ENCODE results near the gene PNMT.

The PNMT gene

DNA sequence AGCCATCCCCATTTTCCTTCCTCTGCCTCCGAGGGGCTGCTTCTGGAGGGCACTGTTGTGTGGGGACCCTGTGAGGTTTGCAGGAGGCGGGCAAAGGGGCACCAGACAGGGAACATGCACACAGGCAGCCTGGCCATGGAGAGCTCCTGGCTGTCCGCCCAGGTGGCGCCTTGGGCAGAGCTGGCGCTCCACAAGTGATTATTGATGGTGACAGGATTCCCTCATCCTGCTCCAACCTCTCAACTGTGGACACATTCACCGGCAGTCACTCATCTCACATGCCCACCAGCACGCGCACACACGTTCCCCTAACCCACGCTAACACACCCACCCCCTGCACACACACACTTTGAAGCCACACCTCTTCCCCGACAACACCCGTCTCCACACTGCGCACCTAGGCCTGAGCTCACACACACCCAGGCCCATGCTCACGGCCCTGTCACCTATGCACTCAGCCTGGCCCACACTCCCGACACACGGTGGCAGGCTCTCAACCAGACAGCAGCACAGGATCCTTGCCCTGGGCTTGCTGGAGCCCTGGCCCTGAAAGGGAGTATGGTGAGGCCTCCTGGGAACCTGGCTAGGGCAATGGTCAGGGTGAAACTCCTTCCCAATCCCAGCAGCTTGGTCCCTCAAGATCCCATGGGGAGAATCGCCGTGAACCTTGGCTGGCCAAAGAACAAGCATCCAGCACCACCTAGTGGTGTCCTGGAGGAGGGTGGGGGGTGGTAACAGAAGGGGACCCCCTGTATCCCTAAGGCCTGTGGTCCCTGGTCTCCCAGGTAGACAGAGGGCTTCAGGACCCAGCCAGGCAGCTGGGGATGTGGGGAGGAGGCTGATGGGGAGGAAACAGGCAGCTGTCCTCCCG, 3.6 kb downstream of the PNMT start:
- DNase-seq = no peak

DNA sequence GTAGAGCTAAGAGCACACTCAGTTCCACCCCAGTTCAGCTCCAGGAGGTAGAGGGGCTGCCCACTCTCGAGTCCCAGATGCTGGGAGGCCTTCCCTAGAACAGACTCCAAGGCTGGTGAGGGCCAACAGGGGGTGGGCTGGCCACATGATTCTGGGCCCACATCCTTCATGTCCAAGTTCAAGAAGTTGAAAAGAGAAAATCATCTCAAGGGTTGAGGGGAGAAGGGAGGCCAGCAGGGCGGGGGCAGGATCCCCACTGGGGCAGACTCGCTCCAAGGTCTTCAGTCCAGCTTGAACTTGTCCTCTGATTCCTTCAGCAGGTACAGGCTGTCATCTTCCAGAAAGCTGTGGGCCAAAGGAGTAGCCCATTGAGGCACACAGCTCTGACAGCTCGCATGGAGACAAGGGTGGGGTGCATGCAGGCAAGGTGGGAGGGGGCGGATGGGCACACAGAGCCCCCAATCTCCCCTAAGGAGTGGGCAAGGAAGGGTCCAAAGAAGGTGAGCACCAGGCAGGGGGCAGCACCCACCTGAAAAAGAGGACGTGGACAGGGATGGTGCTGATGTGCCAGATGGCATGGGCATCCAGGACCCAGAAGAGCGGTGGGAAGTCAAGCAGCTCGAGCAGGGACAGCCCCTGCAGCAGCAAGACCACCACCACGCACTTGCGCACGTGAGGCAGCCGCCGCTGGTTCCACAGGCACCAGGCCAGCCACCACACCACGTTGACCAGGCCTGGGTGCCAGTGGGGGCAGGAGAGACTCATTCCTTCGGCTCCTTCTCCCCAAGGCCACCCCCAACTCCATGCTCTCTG, 4.5 kb downstream of the PNMT start:
- DNase-seq = no peak

DNA sequence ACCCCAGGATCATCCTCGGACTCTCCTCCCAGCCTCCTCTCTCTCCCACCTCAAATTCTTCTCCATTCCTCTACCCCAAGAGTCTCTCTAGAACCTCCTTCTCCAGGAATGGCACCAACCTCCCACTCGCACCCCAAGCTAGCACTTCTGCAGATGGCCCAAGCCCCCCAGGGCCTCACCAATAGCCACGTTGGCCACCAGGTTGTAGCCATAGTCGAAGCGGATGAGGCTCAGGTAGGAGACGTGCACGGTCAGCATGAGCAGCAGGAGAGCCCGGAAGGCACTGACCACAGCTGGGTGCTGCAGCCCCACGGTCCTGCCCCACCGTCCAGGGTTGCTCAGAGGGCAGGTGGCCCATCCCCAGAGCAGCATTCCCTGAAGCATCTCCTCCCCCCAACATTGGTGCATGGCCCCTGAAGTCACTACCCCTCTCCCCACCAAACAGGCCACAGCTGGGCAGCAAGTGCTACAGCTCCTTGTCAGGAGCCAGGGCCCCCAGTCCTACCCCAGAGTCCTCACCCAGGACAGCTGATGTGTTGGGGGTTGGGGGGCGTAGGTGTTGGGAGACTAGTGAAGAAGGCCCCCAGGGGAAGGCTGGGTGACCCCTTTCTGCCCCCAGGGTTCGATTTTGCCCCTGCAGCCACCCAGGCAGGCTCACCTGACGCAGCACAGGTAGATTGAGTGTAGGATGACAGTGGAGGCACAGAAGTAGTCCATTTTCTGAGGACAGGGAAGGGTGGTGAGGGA, 5.3 kb downstream of the PNMT start:
- no peak for DNase-seq

DNA sequence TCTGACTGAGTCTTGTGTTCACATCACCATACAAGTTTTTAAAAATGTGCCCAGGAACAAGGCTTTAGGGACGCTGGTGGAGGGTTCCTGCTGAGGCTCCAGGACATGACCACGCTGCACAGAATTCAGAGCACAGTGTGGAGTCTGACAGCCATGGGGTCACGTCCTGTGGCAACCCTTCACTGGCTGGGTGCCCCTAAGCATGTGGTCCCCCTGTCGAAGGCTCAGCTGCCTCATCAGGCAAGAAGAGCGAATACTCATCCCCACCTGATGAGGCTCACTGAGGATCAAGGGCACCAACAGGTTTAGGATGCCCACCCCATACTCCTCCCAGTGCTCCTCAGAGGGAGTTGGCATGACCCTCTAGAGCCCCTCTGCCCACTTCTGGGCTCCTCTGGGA, 5.9 kb downstream of the PNMT start:
- DNase-seq = no peak

DNA sequence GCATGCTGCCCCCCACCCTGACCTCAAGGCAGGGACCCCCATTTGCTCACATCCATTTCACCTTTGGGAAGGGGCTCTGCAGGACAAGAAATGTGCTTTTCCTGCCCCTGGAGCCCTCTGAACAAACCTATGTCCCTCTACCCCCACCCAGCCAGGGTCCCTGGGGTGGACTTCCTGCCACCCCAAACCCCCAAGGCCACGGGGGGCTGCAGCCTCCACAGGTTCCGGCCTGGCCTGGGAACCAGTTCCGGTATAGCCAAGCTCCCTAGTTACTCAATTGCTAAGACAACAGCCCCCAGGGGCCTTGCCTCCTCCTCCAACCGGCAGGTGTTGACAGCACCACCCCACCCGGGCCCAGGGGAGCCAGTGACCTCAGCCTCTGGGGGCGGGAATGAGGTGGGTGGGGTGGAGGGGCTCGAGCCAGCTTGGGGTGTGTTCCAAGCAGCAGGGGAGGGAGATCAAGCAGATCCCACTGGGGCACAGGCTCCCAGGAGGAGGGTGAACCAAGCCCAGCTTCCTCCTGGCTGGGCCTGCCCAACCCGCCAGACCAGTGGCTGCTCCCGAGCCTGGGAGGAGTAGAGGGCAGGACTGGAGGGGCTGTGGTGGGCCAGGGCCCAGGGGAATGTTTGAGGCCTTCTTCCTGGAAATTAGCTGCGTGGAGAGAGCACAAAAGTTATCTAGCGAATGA, 6.6 kb downstream of the PNMT start:
- no peak for DNase-seq

DNA sequence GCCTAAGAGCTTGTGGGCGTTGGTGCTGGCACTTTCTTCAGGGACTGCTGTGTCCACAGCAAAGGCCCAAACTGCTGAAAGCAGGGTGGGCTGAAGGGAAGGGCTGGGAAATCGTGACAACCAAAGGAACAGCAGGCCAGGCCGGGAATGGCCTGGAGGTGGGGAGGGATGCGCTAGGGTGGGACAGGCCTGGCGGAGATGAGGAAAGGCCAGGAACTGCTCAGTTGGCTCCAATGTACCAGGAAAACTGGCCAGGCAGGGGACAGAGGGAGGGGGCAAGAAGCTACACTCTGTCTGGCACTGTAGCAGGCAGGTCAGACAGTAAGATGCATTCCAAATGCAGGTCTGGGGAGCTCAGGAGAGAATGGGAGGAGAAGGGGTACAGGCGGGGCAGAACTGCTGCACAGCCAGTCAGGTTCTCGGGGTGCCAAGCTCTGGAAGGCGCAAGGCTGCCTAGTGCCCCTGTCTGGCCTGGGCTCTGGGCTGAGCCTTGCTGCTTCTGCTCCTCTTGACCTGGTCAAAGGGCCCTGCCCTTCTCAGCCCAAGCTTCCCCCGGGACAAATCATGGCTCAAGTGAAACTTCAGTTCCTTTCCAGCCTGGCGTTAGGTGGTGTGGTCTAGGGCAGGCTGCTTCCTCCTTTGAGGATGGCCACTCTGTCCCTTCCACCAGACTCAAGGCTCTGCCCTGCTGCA, 7.3 kb downstream of the PNMT start:
- DNase-seq = no peak

DNA sequence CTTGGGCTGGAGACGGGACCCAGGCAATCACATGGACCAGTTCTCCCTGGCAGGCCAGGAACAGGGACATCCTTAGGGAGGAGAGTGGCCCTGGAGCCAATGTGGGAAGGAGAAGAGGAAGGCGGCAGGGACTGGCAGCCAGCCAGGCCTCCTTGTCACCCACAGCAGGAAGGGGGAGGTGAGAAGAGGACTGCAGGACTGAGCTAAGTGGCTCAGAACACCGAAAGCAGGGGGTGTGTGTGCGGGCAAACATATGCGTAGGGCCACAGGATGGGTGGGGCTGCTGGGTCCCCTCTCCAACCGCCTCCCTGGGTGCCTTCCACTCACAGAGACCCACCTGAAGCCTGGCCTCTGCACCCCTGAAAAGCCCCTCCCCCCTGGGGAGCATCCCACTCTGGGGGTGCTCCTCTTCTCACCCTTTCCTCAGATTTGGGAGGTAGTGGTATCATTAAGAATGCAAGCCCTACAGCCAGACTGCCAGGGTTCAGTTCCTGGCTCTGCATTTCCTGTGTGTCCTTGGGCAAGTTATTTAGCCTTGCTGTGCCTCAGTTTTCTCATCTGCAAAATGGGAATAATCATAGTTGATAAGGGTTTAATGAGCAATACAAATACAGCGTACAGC, 8.1 kb downstream of the PNMT start:
- peak in 4 of 6 experiments; percentile 37 to 69 (median 58) for DNase-seq

DNA sequence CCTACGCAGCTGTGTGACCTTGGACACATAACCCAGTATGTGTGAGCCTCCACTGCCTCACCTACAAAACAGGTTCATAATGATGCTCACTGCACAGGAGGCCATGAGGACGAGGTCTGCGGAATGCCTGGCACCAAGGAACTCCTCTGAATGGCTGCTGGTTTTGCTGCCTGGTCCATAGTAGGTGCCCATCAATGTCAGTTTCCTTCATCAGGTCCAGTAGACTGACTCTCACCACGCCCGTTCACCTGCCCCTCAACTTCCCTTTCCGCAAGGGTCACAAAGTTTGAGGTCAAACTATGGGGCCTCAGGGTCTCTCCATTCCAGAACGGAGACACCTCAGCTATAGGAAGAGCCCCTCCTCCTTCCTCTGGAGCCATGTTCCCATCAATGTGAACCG, 8.8 kb downstream of the PNMT start:
- DNase-seq = no peak

DNA sequence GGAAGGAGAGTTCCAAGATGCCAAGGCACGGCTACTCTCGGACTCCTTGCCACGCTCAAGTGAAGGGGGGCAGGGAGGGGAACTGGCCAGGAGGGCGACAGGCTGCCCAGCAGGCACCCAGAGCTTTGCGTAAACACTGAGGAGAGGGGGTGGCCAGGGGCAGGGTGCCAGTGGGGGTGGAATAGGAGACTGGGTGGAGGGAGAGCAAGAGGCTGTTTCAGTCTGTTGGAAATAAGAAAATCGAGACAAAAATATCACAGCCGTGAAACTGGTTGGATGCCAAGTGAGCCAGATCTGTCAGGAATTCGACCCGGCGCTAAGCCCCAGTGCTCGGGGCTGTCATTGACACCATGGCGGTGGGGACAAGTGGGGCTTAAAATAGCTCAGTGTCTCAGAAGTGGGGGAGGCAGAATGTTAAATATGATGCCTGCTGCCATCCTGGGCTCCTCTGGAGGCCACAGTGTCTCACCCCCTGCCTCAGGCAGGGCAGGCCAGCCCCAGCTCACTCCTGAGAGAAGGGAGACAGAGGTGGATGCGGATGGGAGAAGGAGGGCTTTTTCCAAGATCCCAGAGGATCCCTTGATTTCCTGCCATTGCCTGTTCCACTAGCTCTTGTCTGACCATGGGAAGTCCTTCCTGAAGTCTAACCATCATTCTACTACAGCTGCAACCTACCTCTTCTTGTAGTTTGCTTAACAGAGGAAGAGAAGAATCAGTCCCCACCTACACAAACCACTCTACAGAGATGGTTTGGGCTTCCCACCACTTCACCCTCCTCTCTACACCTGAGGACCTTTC, 9.5 kb downstream of the PNMT start:
- DNase-seq = no peak

DNA sequence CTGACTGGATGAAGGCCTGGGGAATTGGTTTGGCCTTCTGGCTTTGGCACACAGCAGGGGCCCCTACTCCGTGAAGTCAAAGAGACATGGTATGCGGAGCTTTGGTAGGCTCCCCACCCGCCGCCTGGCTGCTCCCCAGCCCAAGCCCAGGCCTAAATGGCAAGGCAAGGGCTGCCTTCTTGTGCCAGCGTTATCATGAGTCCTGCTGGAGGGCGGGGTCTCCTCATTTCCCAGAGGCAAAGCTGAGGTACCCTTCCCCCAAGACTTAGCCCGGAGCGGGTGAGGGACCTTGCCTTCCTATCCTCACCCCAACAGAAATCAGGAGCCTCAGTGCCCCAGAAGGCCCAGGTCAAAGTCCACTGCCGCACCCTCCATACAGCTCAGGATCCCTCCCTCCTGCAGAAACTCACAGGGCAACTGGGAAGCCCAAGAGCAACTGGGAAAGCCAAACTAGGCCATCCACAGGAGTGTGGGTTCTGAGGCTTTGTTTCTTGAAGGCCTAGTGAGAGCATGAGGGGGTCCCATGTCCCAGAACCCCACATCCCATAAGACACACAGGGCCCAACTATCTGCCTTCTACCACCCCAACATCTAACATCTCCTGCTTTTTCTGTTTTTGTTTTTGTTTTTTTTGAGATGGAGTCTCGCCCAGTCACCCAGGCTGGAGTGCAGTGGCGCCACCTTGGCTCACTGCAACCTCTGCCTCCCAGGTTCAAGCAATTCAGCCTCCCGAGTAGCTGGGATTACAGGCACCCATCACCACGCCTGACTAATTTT, 10.3 kb downstream of the PNMT start:
- DNase-seq = no peak

DNA sequence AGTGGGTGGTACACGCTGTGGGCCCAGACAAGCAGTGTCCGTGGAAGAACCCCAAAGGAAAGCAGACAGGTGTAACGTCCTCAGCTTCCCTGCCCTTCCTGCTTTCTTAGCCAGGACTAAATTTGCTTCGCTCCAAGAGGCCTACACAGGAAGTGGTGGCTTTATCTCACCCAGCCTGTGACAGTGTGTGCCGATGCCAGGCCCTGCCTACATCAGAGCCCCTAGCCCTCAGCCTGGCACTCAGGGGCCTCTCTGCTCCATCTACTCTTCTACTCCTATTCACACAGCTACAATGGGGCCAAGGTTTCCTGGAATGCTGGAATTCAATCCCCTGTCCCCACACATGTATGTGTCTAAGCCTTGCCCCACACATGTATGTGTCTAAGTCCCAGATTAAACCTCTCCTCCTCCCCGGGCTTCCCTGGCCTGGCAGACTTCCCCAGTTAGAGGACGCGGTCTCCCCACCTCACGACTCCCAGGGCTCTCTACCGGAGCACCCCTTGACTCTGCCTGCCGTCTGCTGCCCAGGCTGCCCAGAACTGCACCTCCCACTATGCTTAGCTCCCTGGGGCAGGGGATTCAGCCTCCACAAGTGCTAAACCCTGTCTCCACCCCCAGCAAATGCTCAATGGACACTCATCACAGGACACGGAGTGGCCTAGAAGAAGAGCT, 11.4 kb downstream of the PNMT start:
- peak in 5 of 6 experiments; percentile 6 to 66 (median 40) for DNase-seq

DNA sequence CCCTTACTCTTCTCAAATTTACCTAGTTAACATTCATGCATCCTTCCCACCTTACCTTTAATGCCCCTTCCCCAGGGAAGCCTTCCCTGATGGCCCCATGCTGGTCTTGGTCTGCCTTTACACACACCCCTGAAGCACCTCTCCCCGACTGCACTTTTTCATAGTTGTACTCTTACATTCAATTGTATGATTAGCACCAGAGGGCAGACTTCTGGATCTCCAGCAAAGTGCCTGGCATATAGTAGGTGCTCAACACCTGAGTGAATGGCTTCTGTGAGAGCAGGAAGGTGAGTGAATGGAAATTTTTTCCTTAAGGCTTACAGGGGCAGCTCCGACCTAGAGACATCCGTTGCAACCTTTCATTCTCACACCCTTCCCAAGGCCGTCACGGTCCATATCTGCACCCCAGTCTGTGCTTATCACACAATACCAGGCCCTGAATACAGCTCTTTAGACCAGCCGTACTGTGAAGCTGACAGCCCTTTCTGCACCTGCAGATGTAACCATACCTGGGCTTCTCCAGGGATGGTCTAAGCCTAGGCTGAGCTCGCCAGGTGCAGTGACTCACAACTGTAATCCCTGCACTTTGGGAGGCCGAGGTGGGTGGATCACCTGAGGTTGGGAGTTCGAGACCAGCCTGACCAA, 15.2 kb downstream of the PNMT start:
- DNase-seq = no peak

DNA sequence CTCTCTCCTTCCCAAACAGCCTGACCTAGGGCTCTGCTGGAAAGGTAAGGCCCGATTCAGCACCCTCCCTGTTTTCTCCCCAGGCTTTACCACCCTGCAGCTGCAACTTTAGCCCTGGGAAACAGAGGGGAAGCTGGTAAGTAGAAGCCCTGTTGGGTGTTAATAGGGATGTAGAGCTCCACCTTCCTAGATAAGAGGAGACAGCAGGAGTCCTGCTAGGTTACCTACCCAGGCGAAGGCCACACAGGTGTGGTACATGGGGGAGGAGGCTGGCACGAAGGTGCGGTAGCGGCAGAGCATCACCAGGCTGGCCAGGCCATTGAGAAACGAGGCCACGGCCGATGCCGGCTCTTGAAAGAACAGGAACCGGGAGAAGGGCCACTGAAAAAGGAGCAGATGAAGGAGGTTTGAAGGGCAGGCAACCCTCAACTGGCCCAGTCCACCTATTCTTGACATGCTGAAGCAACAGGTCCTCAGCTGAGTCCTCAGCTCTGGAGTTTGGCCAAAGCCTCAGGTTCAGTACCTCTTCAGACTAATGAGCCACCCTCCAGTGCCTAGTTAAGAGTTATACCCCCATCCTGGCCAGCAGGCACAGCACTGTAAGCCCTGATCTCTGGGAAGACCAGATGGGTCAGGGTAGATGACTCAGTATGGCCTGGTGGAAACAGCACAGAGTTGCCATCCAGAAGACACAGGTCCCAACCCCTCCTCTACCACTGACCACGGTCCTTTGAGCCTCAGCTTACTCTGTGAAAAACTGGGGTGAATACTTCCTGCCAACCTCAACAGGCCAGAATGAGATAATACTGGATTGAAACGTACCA, 16.3 kb downstream of the PNMT start:
- no peak for DNase-seq

DNA sequence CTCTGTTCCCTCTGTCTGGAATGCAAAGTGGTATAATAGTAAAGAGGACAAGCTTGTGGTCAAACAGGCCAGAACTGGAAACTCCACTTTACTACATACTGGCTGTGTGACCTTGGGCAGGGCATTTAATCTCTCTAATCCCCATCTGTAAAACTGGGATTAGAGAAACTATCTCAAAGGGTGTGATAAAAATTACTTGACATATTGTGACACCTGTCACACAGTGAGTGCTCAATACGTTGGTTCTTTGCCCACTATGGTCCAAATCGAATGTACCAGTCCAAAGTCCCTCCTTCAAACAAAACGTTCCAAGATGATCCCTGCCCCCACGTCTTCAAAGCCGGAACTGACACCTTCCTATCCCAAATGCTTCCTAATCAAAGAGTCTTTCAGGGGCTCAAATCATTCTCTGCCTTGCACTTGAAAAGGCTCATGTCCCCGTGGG, 18.9 kb downstream of the PNMT start:
- no peak for DNase-seq

DNA sequence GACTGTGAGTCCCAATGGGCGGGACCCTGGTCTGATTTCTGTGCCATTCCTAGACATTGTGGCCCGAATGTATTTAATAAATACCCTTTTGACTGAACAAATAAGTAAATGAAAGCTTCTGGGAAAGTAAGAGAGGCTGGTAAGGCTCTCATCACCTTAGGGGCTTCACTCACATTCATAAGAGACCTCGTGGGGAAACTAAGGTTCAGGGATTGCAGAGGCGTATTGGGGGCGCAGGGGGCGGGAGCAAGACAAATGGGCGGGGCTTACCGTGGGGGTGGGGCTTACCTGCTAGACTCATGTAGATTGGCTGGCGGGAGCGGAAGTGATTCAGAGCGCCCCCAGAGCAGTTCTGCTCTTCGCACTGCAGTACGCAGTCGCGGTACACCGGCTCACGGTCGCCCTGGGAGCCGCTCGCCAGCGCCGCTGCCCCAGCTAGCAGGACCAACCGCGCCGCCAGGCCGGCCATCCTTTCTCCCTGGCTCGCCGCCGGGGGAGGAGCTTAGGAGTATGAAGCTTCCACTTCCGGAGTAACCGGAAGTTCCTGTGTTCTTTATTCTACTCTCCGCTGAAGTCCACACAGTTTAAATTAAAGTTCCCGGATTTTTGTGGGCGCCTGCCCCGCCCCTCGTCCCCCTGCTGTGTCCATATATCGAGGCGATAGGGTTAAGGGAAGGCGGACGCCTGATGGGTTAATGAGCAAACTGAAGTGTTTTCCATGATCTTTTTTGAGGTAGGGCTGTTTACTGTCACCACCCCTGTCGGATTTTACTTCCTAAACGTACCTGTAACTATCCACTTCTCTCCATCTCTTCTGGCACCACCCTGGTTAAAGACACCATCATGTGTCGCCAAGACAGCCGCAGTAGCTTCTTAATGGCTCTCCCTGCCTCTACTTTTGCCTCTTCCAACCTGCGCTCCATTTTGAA, 19.6 kb downstream of the PNMT start, which contains the start of gene PGAP3:
Gene PGAP3 (minus strand): TSS at position 512 of the 929 bp plus-strand sequence. CDS start 43 bp downstream, at position 469.
- peak; percentile 67 to 93 (median 85) for DNase-seq

DNA sequence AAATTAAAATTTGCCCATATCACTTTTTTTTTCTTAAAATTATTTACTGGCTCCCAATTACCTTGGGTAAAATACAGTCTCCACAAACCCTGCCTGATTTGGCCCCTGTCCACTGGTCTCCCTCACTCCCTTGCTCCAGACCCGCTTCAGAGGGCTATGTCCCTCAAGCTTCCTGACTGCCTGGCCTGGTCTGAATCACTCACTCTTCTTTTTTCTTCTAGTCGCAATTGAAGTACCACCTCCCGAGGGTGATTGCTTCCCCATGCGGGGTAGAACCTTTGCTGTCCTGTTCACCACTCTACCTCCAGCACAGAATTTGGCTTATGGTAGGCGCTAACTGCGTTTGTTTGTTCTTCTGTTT, 20.2 kb downstream of the PNMT start:
- DNase-seq = no peak

DNA sequence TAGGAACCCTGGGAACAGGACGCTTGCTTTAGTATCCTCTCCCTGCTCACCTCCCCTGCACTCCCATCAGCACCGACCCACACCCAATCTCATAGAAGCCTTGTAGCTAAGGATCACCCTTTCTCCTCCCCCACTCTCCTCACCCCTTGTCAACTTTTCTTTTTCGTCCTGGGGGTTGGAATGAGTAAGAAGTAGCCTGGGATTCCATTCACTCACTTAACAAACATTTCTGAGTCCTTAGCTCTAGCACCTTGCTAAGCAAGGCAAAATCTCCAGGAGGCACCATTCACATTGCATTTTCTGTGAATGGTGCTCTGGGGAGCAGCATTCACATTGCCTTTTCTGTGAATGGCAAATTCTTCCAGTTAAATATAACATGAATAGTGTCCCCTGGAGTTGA, 20.7 kb downstream of the PNMT start:
- no peak for DNase-seq
